Fibroblast of skin of back (primary cell): ENCODE measurements around the gene RHNO1.
"Not testable (repeated sequence)": the region's sequence is repeated elsewhere in the genome, so short reads cannot be mapped to it uniquely, and the experiment has no call there.

ENCODE experiments used
- DNase-seq: peaks from one replicate; pipeline ENCODE4 v3.0.0-alpha.2; 2013

The RHNO1 gene

DNA sequence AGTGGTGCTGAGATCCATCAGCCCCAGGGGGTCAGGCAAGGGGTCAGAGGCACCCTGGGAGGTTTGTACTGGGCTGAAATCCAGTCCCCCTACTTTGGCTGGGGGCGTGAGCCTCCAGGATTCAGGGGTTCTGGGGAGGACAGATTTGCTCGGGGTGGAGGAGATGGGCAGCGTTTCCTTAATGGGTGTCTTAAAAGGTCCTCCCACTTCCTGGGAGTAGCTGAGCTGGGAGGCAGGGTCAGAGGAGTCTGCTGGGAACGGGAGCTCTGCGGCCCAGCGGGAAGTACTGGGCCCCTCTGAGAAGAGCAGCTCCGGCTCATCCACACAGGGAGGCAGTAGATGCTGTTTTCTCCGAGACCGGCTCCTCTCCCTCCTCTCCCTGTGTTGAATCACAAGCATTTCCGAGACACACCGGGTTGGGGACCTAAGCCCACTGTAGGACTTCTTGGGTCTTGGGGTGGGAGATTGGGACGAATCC is 18.0 kb upstream of the RHNO1 start:
- DNase-seq: no peak

DNA sequence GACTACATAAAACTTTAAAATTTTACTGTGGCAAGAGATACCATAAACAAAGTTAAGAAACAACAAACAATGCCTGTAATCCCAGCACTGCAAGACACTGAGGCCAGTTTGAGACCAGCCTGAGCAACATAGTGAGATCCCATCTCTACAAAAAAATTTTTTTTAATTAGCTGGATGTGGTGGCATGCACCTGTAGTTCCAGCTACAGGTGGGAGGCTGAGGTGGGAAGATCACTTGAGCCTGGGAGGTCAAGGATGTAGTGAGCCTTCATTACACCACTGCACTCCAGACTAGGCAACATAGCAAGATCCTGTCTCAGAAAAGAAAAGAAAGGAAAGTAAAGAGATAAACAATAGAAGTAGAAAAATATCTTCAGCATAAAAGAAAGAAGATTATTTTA is 16.9 kb upstream of the RHNO1 start:
- no peak for DNase-seq

- DNase-seq: no peak
Measured at GRCh38 chr12:2862876-2863275, 14.1 kb upstream of the RHNO1 start.

DNA sequence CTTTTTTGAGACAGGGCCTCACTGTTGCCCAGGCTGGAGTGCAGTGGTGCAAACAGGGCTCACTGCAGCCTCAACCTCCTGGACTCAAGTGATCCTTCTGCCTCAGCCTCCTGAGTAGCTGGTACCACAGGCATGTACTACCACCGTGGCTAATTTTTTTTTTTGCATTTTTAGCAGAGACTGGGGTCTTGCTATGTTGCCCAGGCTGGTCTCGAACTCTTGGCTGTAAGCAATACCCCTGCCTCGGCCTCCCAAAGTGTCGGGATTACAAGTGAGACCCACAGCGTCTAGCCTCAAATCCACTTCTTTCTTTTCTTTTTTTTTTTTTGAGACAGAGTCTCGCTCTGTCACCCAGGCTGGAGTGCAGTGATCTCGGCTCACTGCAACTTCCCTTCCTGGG is 13.6 kb upstream of the RHNO1 start:
- DNase-seq: not testable (repeated sequence)

DNA sequence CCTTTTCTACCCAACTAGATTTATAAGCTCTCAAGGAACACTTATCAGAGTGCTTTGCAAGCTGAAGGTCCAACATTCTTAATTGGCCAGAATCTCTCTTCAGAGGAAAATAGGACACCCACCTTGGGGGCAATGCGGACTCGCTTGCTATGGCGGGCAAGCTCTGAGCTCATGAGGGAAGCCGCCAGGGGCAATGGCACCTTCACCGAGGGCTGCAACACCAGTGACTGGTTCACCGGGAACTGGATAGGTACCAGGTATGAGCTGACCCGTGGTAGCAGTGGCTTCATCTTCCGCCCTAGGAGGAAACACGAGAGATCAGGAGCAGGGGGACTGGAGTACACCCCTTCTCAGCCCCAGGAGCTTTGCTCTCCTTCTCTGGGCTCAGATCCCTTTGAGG is 12.8 kb upstream of the RHNO1 start:
- DNase-seq: no peak

GRCh38 chr12:2868986-2869632 is 7.9 kb upstream of the RHNO1 start:
- DNase-seq: peak; percentile 31

DNA sequence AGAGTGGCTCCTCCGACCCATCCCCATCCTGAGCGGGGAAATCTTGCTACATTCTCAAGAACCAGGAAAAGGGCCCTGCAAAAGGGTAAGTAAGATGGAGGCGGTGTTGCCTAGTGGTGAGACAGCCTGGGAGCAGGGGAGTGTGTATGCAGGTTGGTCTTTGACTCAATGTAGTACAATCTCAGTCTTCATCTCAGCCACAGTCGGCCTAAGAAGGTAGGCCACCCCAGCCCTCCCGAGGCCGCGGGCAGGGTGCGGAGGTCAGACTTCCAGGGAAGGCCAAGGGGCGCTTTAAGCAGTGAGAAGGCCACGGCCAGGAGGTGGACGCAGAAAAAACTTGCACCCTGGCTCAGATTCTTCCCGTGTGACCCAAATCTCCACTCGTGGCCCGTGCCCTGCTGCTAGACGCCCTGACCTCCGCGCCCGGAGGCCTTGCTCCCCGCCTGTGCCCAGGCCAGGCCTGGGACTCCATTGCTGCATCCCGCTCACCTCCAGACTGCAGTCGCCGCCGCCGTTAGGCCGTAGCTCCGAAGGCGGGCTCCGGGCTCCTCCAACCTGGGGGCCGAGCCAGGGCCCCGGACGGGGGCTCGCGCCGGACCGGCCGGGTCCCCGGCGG is 484 bp upstream of the RHNO1 start:
- DNase-seq: peak; percentile 30

GRCh38 chr12:2877953-2878732 is 1.1 kb downstream of the RHNO1 start:
- no peak for DNase-seq

DNA sequence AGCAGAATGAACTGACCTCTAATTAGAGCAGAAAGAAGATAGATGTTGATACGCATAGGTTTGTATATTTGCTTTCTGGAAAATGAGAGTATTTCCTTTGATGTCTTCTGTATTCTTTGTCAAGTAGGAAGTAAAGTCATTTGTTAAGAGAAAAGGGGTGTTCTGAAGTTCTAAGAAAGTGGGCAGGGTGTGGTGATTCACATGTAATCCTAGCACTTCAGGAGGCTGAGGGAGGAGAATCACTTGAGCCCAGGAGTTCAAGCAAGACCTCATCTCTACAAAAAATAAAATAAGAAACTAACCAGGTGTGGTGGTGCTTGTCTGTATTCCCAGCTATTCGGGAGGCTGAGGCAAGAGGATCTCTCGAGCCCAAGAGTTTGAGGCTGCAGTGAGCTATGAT is 2.8 kb downstream of the RHNO1 start:
- DNase-seq: no peak

GRCh38 chr12:2884810-2885209 is 7.8 kb downstream of the RHNO1 start:
- no peak for DNase-seq

GRCh38 chr12:2886768-2887450 is 9.9 kb downstream of the RHNO1 start:
- DNase-seq: no peak

GRCh38 chr12:2890001-2890387 is 13.0 kb downstream of the RHNO1 start:
- DNase-seq: no peak

GRCh38 chr12:2890388-2891239 is 13.6 kb downstream of the RHNO1 start, which contains the start of gene TULP3:
TSS of gene TULP3 (plus strand) at chr12:2890891. CDS start at chr12:2890948, 57 bp downstream.
- DNase-seq: peak; percentile 98

DNA sequence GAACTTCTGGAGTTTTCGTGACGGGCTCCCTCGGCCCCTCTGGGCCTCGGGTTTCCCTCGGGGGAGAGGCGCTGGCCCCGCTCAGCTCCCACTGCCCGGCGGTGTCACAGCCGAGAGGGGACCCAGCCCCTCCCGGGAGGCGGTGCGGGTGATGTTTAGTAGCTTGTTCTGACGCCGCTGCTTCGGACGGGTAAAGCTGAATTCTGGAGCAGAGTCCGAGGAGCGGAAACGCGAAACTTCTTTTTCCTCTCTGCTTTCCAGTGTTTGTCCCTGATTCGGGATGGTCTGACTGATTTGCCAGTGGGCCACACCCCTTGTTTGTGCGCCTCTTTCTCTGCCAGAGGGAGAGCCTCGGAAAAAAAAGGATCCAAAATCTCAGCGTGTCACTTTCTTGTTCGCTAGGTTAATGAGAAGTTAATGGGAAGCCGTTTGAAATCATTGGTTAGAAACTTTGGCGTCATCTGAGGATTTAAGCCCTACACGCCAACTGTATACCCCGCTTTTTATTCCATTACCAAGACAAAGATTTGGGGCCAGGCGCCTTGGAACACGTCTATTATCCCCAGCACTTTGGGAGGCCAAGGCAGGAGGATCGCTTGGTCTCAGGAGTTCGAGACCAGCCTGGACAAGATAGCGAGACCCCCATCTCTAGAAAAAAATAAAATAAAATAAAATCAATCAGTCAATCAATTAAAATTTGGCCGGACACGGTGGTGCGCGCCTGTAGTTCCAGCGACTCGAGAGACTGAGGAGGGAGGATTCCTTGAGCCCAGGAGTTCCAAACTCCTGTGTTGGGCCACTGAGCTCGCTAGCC is 14.4 kb downstream of the RHNO1 start:
- DNase-seq: peak; percentile 74

- DNase-seq: peak; percentile 40
Measured at GRCh38 chr12:2892246-2892645, 15.2 kb downstream of the RHNO1 start.

DNA sequence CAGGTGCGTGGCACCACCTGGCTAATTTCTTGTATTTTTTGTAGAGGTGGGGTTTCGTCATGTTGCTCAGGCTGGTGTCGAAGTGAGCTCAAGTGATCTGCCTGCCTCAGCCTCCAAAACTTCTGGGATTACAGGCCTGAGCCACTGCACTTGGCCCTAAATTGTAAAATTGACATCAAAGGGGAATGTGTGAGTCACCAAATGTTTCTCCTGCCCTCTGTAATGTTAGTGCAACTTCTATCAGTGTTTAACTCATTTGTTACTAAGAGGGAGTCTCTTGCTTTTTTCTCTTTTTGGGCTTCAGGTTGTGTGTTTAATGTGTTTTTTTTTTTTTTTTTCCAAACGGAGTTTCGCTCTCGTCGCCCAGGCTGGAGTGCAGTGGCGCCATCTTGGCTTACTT is 16.0 kb downstream of the RHNO1 start:
- DNase-seq: peak; percentile 85

DNA sequence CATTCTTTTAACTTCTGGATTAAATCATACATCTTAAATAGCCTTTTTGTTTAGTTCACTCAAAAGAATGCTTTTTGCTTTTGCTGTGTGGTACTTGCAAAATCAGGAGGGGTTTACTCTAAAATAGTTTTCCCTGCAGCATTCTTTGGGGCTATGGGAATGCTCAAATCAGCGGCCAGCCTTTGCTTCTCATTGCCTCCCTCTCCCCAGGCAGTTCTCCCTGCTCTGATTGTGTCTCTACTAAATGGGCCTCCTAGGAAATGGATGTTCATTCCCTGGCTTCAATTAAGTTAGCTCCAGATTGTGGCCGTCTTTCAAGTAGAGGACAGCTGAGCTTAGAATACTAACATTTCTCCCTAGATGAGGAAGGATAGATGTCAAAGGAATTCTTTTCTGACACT is 18.0 kb downstream of the RHNO1 start:
- DNase-seq: peak; percentile 48

GRCh38 chr12:2895511-2895910 is 18.5 kb downstream of the RHNO1 start:
- DNase-seq: no peak

- DNase-seq: no peak
Measured at GRCh38 chr12:2897418-2897817, 20.4 kb downstream of the RHNO1 start.

- no peak for DNase-seq
Measured at GRCh38 chr12:2900642-2901041, 23.6 kb downstream of the RHNO1 start.

DNA sequence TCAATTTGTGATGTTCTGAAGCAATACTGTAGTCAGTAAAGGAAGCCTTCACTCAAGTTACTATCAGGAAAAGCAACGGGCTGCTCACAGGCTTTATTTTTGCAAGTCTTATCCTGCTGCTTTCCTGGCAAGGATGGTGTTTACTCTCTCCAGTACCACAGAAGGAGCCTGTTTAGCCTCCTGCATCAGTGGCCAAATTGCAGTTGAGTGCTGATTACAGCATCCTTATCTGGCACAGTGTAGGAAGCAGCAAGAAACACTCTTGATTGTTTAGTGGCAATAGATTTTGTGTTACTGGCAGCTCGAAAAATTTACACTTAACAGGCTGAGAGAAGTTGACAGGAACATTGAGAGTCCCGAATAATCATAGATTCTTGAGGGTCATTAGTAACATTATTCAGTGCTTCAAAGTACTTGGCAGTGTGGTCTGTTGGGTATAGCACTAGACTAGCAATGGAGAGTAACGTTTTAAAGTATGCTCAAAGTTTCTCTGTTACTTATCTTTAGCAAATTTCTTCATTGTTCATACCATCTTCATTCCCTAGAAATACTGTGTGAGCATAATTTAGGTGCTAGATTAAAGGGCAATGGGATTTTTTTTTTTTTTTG is 25.4 kb downstream of the RHNO1 start:
- DNase-seq: no peak
